Ureter (tissue), 1 donor: ENCODE results near the gene UNC5C. TPM values are rescaled to one million over a fixed set of nuclear protein-coding genes. Genes with fewer than 3 reads are reported as not detected.

Experiments used
- DNase-seq: peaks from one replicate; pipeline ENCODE4 v3.0.0-alpha.2; 2020; ENCODE audit warnings: low spot score
- total RNA-seq: library from RNA; stranded (reverse); gene quantifications from one replicate; pipeline ENCODE4 v1.2.4, GENCODE V29; 2023
- donor health status: DM: yes; HTN: yes; CAD: no.

Gene UNC5C
- total RNA-seq, 1 donor from 2014 or later = 6.2 TPM

DNA sequence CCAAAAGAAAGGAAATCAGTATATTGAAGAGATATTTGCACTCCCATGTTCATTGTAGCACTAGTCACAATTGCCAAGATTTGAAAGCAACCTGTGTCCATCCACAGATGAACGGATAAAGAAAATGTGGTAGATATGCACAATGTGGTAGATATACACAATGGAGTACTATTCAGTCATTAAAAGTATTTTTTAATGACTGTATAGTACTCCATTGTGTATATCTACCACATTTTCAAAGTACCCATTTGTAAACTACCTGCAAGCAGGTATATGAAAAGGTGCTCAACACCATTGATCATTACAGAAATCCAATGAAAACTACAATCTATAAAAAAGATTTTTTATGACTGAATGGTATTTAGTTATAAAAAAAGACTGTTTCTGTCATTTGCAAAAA is 200.4 kb downstream of the UNC5C start:
- DNase-seq = no peak

DNA sequence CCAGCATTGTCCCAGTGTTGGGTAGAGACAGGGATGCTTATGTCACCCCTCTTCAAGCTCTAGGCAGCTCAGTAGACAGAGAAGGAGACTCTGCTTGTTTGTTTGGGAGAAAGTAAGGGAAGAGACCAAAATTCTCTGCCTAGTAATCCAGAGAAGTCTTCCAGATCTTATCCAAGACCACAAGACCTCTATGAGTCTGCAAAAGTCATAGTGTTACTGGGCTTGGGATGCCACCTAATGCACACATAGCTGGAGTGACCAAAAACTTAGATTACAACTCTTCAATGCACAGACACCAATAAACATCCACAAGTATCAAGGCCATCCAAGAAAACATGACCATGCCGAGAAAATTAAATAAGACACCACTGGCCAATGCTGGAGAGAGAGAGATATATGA is 205.5 kb downstream of the UNC5C start:
- no peak for DNase-seq

DNA sequence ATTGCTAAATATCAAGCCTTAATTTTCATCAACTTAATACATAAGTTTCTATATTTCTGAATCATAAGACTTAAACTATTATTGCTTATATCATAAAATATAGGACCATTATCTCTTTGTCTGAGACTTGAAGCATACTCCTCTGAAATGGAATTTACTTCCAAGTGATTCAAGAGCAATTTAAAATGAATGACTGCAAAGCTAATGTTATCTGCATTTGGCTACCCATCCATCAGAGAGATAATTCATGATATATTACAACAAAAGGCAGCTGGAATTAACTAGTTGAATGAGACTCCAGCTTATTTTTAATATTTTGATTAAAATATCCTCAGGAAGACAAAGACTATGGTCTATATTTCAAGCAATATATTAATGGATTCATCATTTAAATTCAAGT is 208.6 kb downstream of the UNC5C start:
- no peak for DNase-seq

DNA sequence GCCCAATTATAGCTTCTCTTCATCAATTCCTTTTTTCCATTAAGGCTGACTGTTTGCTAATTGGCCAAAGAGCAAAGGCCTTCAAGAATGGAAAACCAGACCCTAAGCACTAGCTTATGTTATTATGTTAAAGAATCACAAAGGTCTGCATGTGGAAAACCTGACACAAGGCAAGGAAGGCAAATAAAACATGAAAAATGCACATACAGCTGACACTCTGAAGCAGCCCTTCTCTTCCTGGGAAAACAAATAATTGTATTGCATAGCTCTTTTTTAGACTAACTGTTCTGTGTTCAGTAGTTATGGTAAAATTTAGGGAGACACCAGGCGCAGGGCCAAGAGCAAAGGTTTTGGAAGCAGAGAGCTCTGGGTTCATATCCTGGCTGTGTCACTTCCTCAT is 223.1 kb downstream of the UNC5C start:
- DNase-seq = no peak

DNA sequence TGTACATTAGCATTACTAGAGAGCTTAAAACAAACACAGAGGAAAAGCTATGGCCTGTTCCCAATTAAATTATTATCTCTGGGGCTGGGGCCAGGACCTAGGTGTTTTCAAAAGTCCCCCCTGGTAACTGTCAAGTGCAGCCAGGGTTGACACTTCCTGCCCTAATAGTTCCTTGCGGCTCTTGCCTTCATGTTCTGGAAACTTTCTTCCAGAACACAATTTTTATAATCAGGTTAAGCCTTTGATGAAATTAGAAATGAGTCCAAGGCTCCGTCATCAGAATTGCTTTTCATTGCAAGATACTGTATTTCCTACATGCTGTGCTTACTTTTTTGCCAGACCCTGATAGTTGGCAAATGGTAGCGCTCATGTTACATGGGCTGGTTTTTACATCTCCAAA is 229.6 kb downstream of the UNC5C start:
- no peak for DNase-seq

DNA sequence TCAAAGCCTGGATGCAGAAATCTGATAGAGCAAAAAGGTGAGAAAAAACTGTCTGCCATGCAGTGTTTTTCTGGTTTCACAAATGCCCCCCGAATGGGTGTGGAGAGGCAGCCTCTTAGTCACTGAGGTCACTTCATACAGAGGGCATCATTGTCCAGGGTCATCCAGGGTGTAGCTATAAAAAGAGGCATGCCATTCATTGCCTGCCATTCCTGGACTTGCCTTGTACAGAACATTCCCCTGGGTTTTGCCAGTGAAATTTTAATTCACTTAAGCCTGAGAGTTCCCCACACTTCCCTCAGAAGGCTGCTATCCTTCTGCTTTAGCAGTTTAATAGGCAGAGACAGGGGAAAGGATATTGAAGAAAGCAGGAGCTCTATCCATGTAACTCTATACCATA is 230.3 kb downstream of the UNC5C start:
- no peak for DNase-seq

DNA sequence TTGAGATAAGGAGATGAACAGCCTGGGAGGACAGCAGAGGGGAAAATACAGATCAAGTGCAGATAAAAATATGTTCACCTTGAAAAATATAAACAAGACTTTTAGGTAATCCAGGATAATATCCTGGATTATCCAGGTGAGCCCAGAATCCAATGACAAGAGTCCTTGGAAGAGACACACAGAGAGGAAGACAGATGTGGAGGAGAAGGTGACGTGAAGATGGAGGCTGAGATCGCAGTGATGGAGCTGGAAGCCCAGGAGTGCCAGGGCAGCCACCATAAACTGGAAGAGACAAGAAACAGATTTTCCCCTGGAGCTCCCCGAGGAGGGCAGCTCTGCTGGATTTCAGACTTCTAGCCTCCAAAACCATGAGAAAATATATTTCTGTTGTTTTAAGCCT is 230.7 kb downstream of the UNC5C start:
- DNase-seq = no peak

DNA sequence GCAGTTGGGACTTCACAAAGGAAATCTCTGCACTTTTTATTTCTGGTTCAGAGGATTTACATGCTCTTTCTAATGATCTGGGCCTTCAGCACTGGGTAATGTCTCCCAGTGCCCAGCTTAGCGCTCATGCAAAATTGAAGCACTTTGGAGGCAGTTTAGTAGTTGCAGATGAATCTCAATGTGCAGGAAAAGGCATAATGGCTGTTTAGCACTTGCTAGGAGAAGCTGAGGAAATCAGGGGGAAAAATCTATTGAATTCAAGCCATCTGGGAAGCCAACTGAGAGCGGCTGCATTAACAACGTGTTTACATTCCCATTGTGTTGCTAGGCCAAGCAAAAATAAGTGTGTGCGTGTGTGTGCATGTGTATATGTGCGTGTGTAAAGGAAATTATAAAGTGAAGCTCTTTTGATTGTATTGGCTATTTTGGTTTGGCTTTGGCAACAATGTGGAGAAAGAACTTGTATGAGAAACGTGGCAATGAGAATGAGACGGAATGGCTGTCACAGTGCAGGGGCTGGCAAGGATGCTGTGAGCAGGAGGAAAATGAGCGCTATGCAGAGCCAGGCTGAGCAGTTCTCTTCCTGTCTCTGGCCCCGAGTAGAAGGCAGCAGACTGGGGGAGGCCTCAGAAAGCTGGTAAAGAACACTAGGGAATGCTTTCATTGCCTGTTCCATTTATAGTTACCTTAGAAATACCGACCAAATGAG is 231.5 kb downstream of the UNC5C start:
- DNase-seq = no peak

DNA sequence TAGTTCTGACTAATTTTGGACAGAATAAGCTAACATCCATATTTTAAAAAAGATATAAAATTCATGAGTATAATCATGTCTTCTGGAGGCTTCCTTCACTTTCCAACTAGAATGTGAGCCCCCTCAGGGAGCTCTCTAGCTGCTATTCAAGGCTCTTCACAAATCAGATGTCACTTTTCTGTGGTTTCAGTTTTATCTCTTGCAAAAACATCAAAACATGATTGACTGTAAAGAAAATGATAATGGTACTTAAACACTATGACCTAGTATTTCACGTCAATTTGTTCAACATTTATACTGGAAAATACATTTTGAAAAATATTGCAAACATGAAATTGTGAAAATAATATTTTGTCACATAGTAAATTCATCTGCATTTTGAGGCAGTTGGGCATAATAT is 234.2 kb downstream of the UNC5C start:
- DNase-seq = no peak

DNA sequence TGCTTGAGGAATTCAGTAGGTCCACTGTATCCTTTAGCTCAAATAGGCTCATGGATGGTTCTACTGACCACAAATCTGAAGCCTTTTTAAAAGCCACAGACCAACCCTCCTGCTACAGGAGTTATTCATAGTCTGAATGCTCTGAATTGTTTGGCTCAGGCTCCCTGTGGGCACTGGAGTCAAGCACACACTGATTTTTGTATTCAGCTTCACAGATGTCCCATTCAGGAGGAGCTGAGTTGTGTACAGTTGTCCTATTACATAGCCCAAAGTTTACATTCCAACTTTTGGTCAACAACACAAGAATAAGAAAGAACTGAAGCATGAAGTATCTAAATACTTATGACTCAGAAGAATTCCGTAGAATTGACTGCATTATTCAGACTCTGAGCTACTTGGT is 243.9 kb downstream of the UNC5C start:
- DNase-seq = no peak

DNA sequence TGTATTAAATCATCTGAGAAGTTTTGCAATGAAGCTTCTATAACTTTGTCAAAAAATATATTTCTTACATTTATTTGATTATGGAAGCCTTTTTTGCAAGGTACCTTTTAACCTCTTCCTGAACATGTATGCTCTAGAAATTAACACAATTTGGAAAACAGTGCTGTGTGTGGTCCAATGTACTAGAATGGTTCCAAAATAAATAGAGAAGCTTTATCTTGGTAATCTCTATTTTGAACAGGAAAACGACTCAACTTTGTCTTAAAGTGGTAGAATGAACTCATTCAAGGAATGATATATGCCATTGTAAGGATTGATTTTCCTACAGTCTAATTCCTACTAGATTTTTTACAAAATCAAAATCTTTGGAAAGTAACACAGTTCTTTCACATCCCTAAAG is 248.5 kb downstream of the UNC5C start:
- DNase-seq = no peak

DNA sequence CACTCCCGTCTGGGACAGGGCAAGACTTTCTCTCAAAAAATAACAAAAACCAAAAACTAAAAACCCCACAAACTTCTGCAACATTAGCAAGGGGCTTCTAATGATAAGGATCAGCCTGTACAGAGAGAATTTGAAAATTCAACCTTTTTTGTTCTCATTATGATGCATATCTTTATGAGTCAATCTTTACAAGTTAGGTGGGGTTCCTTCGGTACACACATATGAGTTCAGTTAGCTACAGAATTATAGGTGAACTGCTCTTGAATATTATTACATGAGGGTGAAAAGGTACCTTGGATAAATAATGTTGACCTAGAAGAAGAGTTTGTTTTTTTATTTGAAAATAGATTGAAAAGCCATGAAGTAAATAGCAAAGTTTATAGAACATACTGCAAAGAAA is 252.7 kb downstream of the UNC5C start:
- DNase-seq = no peak

DNA sequence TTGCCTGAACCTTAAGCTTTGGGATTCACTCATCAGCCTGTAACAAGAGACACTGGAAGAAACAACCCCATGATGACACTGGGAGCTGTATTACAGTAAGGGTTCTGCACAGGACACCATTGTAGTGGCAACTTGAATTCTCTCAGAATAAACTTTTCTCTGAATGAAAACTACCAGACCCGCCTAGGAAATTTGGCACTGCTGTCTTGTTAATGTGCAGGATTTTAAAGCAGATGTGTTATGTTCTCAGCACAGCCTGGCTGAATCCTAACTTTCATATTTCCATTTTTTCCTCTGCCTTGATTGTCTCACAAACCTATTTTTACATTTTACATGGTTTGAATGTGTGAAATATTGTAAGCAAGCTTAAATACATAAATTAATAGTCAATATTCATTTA is 253.6 kb downstream of the UNC5C start:
- no peak for DNase-seq

DNA sequence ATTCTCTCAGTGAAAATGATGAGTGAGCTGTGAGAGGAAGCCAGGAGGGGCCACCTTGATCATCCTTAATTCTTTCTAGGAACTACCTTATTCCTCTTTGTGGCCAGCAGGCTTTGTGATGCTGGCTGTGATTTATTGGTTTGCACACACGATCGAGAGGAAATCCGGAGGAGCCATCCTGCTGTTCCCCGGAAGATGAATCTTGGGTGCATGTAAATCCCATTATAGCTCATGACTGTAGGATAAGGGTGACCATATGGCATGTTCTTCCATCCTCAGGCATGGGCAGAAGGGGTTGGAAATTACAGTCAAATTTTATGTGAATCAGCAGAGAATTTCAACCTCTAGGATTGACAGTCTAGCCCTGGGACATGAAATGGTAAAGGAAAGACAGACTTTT is 254.5 kb downstream of the UNC5C start:
- DNase-seq = no peak

DNA sequence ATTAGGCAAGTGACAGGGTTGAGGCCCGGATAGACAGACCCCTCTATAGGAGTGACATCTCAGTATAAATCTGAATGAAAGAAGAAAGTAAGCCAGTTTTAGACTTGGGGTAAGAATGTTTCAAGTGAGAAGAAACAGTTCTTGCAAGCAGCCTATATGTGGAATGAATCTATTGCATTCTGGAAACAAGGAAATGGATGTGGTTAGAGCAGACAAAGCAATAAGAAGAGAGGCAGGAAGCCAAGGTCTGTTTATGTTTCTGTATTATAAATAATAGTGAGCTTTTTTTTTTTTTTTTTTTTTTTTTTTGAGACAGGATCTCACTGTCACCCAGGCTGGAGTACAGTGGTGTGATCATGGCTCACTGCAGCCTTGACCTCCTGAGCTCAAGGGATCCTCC is 255.8 kb downstream of the UNC5C start:
- no peak for DNase-seq

DNA sequence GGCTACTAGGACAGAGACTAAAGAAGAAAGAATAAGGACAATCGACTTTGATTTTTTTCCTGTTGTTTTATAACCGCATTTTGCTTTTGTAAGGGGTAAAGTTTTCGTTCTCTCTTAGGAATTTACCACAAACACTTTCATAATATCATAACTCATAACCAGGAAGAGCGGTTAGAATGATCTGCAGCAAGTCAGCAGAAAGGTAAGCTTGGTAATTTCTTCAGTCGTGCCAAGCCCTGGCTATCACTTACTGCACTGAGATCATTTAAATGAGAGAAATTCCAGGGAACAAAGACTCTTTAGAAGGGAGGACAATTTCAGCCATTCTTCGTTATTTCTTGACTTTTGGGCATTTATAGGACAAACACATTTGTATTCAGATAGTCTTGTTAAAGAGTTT is 258.1 kb downstream of the UNC5C start:
- DNase-seq = no peak

DNA sequence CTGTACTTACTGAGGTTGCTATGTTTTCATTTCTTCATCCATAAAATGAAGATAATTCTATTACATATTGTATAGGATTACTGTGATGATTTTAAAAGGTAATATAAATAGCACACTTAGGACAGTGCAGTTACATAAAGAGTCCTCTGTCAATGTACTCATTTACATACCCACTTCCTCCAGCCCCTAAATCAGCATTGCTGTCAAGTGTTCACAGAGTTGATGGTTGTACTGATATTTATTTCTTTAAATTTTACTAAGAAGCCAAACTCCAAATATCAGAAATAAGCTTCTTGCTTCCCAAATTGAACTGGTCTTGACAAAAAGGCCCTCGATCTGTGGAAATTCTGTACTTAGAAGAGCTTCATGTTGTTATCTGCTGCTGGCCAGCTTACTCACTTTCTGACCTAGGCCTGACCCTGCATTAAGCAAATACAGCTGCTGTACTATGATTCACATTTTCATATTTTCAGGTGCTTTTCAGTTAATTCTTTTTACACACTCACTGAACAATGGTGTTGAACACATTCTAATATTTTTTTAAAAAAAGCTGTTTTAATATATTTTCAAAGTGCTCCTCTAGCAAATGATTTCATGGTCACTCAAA is 259.6 kb downstream of the UNC5C start:
- DNase-seq = no peak

DNA sequence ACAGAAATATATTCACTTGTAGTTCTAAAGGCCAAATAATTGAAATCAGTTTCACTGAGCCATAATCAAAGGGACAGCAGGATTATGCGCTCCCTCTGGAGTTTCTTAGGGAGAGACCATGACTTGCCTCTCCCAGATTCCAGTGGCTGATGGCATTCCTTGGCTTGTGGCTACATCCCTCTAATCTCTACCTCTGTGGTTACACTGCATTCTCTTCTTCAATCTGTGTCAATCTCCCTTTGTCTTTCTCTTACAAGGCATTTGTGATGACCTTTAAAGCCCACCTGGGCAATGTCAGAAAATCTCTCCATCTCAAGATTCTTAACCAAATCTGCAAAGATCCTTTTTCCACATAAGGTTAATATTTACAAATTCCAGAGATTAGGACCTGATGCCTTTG is 260.2 kb downstream of the UNC5C start:
- DNase-seq = no peak

DNA sequence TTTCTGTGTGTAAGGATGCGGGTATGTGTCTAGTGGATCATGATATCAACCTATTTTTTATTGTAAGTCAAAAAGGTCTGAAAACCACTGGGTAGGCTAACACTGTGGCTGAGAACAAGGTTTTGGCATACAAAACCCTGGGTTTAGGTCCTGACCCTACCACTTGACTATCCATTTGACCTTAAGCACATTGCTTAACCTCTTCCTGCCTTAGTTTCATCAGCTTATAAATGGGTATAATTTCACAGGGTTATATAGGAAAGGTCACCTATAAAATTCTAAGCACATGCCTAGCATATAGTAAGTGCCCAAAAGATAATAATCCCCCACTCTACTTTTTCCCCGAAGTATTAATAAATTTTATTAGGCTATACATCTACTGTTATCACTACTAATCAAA is 263.0 kb downstream of the UNC5C start:
- DNase-seq = no peak

DNA sequence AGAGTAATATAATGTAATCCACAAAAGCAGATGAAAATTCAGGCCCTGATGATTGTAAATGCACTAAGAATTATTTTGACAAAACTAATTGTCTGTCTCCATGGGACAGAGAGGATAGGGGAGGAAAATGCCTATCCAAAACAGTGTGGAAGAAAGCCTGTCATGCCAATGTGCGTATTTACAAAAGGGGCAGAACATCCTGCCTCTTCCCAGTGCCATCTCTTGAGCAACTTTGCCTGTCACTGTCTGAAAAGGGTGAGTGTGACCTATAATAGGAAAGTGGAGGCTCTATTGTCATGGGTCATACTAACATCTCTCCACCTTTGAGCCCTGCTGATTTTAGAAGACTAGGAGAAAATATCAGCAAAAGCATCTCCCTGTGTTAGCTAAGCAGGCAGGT is 264.1 kb downstream of the UNC5C start:
- DNase-seq = no peak

DNA sequence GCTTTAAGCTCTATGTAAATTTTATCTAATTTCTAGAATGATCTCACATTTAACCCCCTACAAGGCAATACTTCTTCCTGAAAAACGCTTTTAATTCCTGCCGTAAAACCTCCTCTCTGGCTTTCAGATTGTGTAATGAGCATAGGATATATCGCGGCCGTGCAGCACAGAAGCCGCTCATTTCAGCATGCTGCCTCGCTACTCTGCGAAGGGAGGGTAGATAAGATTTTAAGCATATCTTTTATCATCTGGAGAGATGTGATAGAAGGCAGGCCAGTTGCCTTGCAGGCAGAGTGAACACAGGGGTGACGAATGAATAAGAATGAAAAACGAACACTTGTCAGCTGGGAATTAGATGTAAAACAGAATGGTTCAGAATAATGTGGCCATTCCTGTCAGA is 265.5 kb downstream of the UNC5C start:
- DNase-seq = no peak

DNA sequence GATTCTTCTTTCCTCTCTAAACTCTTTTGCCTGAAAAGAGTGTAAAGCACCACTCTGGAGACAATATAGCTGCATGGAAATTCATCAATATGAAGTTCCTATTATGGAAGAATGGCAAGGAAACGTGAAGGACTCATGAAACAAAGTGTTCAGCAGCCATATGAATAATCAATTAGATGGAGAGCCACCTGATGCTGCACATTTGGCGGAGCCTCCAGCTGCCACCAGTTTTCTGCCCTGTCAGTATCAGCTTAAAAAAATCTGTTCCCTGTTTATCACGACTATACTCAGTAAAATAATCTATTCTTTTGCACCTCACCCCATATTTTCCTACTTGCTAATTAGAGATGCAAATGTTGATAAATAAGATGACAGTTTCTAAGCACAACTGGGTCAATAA is 276.0 kb downstream of the UNC5C start:
- no peak for DNase-seq

DNA sequence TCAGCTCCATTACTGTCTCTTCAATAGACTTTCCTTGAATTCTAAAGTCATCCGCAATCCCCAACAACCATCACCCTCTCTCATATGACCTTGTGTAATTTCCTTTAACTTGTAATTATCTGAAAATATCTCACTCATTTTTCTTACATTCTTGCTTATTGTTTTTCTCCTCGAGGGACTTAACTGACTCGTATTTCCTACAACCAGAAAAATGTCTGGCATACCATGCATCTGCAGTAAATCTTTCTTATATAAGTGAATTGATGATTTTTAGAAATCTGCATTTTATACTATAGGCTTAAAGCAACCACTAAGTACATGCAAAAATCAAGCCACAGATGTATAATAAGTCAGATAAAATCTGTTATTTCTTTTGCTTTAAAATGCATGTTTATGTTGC is 276.7 kb downstream of the UNC5C start:
- no peak for DNase-seq
